NCI-H345 treated with DMSO at 0.1 percent for 48 hours (cell line): ENCODE results near the gene EPHB1.
"Not testable (repeated sequence)": the region's sequence is repeated elsewhere in the genome, so short reads cannot be mapped to it uniquely, and the experiment has no call there.

Experiments used
- DNase-seq: peaks from one replicate; lab custom pipeline; 2025; ENCODE audit not compliant: unreplicated experiment; lab: John Stamatoyannopoulos, UW

Gene EPHB1

DNA sequence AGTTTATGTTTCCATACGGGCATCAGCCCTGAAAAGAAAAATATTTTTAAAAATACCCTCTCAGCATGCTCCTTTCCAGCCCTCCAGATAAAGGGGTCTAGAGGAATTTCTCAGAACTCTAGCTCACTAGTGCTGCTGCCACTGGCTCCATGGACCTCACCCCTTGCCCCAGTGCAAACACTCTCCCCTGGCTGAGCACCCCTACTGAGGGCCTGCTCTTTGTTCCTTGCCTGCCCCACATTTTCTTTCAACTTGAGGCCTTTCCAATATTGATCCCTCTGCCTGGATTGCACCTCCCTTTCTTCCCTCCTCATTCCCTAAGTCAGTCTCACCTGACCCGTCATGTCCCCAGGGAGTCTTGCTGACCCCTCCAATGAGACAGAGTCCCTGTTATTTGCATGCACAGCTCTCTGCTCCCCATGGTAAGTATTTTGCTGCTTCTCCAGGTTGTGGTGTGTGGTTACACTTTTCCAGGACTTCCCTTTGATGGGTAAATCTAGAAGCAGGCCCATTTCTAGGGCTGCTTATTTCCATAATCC lies 196.5 kb downstream of the EPHB1 start:
- no peak for DNase-seq

- DNase-seq: no peak
Observed at GRCh38 chr3:134992180-134992579, 197.1 kb downstream of the EPHB1 start.

DNA sequence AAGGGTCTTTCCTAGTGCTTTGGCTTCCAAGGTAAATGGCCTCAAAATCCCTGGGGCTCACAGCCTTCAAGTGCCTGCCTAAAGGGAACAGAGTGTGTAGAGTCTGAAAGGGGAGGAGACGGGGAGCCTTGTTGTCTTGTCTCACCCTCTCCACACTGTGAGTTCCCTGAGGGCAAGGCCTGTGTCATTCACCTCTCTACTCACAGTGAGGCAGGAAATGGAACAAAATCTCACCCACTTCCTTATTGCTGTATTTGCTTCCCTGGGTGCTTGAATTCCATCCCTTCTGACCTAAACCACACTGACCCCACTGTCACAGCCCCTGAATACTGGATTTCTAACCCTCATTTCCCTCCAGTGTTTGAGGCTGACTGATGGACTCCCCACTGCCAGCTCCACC lies 197.5 kb downstream of the EPHB1 start:
- DNase-seq: no peak

- no peak for DNase-seq
Observed at GRCh38 chr3:134993011-134993410, 198.0 kb downstream of the EPHB1 start.

GRCh38 chr3:134998158-134998557 lies 203.1 kb downstream of the EPHB1 start:
- DNase-seq: no peak

GRCh38 chr3:134998855-134999254 lies 203.8 kb downstream of the EPHB1 start:
- DNase-seq: no peak

DNA sequence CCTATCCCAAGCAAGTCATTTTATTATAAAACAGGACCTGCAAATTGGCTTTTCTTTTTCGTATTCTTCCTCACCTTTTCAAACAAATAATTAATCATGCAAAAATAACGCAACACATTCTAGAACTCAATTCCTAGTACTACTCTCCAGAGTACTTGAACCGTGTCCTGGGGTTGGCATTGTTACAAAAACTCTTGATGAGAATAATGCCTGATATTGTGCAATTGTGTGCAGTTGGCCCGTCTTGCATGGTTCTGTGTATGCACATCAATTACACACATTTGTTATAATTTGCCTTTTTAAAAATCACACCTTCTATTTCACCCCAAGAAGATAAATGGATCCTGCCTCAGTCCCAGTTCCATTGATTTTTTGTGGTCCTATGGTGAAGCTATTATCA lies 205.4 kb downstream of the EPHB1 start:
- DNase-seq: no peak

- DNase-seq: not testable (repeated sequence)
Observed at GRCh38 chr3:135005616-135006015, 210.6 kb downstream of the EPHB1 start.

DNA sequence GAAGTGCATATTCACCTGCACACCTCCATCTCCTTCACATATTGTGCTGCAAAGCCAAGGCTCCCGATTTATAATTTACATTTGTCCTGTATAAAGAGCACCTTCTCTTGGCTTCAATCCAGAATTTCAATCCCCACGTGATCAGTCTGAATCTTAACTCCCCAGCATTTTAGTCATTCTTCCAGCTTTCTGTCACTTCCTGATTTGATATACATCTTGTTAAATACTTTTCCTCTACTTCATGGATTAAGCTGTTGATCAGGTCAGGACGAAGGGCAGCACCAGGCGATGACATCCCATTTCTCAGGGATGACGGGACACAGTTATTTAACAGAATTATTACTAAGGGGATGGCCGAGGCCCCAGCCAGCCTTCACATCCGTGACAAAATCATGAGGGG lies 212.5 kb downstream of the EPHB1 start:
- DNase-seq: no peak

DNA sequence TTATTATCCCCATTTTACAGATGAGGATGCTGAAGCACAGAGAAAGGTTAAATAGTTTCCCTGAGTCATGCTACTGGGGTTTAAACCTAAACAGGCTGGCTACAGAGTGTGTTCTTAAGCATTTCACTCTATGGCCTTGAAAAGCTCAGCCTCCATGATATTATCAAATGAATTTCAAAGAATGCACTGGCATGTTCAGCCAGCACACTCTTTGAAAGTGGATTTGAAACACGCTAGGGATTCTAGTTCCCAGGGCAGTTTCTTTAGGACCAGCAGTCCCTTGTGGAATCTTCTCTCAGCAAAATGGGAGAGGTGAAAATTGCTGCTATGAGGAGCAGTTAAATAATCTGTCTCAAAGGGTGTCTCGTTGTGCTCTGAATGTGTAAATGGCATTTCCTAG lies 213.3 kb downstream of the EPHB1 start:
- DNase-seq: no peak

DNA sequence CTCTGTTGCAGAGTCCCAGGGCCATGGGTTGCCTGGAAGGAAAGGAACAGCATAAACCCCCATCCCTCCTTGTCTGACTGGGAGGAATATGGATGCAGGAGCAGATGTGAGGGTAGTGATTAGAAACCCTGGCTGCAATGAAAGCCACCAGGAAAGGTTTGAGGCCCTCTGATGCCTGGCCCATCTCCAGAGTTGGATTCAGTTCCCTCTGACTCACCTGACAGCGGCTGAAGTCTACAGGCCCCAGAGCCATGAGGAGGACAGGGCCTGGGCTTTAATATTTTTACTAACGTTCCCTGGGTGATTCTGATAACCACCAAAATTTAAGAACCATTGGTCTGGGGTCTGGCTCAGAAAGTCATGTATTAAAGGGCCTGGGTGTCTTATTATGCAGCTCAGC lies 214.0 kb downstream of the EPHB1 start:
- DNase-seq: no peak

GRCh38 chr3:135012101-135012500 lies 217.0 kb downstream of the EPHB1 start:
- DNase-seq: no peak

GRCh38 chr3:135013206-135013605 lies 218.1 kb downstream of the EPHB1 start:
- DNase-seq: no peak

- DNase-seq: no peak
Observed at GRCh38 chr3:135014566-135014965, 219.5 kb downstream of the EPHB1 start.

GRCh38 chr3:135017003-135017893 lies 222.2 kb downstream of the EPHB1 start:
- peak; percentile 80 for DNase-seq

GRCh38 chr3:135018149-135018923 lies 223.3 kb downstream of the EPHB1 start:
- no peak for DNase-seq

GRCh38 chr3:135020181-135020580 lies 225.1 kb downstream of the EPHB1 start:
- DNase-seq: no peak

DNA sequence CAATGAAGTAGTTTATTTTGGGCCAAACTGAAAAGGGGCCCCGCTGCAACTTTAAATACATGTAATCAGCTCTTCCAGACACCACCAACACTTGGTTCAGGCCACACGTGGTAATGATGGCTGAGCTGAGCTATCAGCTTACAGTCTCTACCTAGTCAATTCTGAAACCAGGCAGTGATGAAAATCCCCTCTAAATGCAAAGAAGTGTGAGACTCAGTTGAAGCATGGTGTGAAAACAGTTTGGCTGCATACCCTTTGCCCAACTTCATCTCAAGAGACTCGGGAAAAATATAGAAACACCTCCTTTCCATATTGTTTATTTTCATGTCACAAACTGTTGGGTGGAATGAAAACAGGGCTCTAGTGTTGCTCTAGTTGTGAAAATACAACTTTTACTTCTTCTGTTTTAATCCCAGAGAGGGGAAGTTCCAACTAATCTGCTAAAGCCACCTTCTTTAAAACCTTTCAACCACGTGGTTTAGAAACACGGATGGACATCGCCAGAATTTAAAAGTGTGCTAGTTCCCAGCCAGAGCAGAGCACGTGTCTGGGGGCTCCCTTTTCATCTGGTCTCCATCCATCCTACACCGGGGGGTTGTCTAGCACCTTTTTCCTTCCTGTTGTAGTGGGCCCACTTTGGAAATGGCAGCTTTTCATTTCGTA lies 229.1 kb downstream of the EPHB1 start:
- no peak for DNase-seq

DNA sequence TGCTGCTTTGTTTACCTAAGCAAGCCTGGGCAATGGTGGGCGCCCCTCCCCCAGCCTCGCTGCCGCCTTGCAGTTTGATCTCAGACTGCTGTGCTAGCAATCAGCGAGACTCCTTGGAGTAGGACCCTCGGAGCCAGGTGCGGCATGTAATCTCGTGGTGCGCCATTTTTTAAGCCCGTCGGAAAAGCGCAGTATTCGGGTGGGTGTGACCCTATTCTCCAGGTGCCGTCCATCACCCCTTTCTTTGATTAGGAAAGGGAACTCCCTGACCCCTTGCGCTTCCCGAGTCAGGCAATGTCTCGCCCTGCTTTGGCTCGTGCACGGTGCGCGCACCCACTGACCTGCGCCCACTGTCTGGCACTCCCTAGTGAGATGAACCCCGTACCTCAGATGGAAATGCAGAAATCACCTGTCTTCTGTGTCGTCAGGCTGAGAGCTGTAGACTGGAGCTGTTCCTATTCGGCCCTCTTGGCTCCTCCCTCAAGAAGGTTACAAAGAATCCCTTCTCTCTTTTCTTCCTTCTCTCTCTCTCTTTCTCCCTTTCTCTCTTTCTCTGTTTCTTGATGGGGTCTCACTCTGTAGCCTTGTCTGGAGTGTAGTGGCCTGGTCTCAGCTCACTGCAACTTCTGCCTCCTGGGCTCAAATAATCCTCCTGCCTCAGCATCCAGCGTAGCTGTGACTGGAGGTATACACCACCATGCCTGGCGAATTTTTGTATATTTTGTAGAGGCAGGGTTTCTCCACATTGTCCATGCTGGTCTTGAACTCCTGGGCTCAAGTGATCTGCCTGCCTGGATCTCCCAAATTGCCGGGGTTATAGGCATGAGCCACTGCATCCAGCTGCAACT lies 235.9 kb downstream of the EPHB1 start:
- DNase-seq: not testable (repeated sequence)

GRCh38 chr3:135033737-135034136 lies 238.7 kb downstream of the EPHB1 start:
- DNase-seq: no peak
